HG03196 (cell line): ENCODE measurements around the gene AVPR2.

Experiments used
- ATAC-seq: cut with Tn5 transposase; IDR thresholded peaks from one replicate; pipeline ENCODE4 v1.9.1; 2021; ENCODE audit not compliant: unreplicated experiment

AVPR2 gene

GRCh38 chrX:153930011-153930910 is 25.8 kb downstream of the AVPR2 start:
- ATAC-seq, result no peak

GRCh38 chrX:153931151-153931550 is 26.7 kb downstream of the AVPR2 start:
- ATAC-seq, result no peak

- ATAC-seq, result no peak
Observed at GRCh38 chrX:153931748-153932147, 27.3 kb downstream of the AVPR2 start.

GRCh38 chrX:153932220-153932915 is 27.9 kb downstream of the AVPR2 start:
- ATAC-seq, result no peak

GRCh38 chrX:153933748-153934147 is 29.3 kb downstream of the AVPR2 start:
- ATAC-seq, result no peak

GRCh38 chrX:153934148-153934761 is 29.8 kb downstream of the AVPR2 start:
- ATAC-seq, result peak; percentile 17

GRCh38 chrX:153934762-153935325 is 30.4 kb downstream of the AVPR2 start, which contains the start of gene NAA10:
Gene NAA10, minus strand, starts transcription at chrX:153935037. Its CDS starts 133 bp downstream, at chrX:153934904.
- peak; percentile 80 for ATAC-seq

- no peak for ATAC-seq
Observed at GRCh38 chrX:153935326-153935851, 30.9 kb downstream of the AVPR2 start.

- ATAC-seq, result no peak
Observed at GRCh38 chrX:153937056-153937455, 32.6 kb downstream of the AVPR2 start.

- no peak for ATAC-seq
Observed at GRCh38 chrX:153938226-153938786, 33.8 kb downstream of the AVPR2 start.

- ATAC-seq, result no peak
Observed at GRCh38 chrX:153939573-153939972, 35.1 kb downstream of the AVPR2 start.

GRCh38 chrX:153941336-153942252 is 37.1 kb downstream of the AVPR2 start:
- no peak for ATAC-seq

GRCh38 chrX:153944140-153944799 is 39.8 kb downstream of the AVPR2 start, which contains the start of gene RENBP:
Gene RENBP, minus strand, starts transcription at chrX:153944643. Its CDS starts 33 bp downstream, at chrX:153944610.
- no peak for ATAC-seq

- no peak for ATAC-seq
Observed at GRCh38 chrX:153944800-153945150, 40.3 kb downstream of the AVPR2 start.

GRCh38 chrX:153945956-153946943 is 41.8 kb downstream of the AVPR2 start:
- ATAC-seq, result no peak

- ATAC-seq, result peak; percentile 70
Observed at GRCh38 chrX:153947009-153947769, 42.7 kb downstream of the AVPR2 start.

- ATAC-seq, result no peak
Observed at GRCh38 chrX:153948002-153948466, 43.6 kb downstream of the AVPR2 start.
